ENCODE results near the gene ANGEL2. TPM values are rescaled to one million over a fixed set of nuclear protein-coding genes. Genes with fewer than 3 reads are reported as not detected.

Gene ANGEL2
- total RNA-seq, 1 donor from 2014 or later = 46.2 TPM

DNA sequence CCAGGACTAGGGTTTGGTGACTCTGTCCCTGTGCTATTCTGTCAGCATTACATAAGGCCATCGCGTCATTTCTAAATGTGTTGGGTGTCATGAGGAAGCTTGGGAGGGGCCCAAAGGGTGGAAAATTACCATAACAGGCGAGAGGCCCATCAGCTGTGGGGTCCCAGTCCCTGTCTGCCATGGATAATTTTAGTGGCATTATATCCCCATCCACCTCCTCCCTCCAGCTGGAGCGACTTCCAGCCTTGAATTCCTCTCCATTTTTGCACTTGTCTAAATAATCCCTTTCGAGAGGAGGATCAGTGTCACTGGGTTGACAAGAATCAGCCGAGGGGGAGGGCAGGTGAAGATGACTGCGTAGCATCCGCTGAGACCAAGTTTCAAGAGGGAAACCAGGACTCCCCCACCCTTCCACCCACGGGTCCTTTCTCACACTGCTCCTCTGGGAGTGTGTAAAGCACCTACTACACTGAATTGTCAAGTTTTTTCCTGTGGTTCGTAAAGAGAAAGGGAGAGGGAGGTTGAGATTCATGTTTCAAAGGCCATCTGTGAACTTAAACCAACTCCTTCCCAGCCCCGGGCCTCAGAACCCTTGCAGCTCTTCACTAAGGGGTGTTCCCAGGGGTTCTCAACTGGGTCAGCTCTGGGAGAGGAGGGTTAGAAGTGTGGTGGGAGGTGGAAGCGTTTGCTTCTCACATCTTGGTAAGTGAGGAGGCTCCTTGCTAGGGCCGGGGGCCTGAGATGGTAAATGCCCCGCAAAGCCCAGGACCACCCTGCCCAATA, 36.1 kb downstream of the ANGEL2 start:
- intact Hi-C loops (cut with micrococcal nuclease) = no loop called here
- Mint-ChIP-seq H3K4me3 (ENCODE audit: low read depth) (no peak overlapping the region), H3K27ac (no peak overlapping the region), H3K36me3 (ENCODE audit: low read depth) (no peaks in the 10 kb centered on the region), H3K9me3 (no peaks in the 10 kb centered on the region), H3K27me3 (ENCODE audit: low read depth) (no peaks in the 10 kb centered on the region), H3K4me1 (ENCODE audit: low read depth) (peaks cover 13% of the 10 kb centered on the region)
- no peak for DNase-seq (ENCODE audit: low spot score)

DNA sequence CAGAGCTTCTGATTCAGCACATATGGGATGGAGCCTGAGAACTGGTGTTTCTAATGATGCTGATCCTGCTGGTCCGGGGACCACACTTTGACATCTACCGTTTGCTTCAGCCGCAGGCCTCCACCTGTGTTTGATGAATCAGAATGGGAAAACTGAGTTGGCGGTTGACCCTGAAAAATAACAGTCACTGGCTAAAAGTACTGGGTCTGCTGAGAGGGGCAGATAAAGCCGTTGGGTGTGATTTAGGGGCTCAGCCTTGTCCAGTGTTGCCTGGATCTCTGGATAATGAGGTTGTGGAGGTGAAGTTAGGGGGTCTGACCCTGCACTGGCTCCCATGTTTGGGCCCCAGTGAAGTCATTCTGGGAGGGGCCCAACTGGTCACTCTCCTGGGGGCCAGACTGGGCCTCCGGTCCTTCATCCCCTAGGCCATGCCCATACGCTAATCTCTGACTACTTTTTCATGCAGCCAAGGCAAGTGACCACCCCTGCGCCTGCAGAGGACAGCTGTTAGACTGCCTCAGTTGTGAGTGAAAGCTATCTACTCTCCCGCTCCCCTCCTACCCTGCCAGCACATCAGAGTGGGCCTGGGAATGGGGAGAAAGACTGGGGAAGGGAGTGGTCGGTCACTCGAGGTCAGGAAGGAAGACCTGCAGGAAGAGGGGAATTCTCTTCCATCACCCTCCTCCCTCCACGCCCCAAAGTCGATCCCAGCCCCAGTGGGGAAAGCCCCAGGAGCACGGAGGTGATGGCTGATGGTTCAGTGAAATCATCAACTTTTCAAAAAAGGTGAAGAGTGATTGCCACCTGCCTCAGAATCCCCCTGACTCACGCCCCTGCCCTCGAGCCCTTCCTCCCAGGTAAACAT, 37.7 kb downstream of the ANGEL2 start:
- intact Hi-C loops (cut with micrococcal nuclease) = no loop called here
- no peaks in the 10 kb centered on the region for H3K27me3 Mint-ChIP-seq (ENCODE audit: low read depth)
- no peaks in the 10 kb centered on the region for H3K9me3 Mint-ChIP-seq
- DNase-seq (ENCODE audit: low spot score) = no peak
- no peak overlapping the region for H3K4me3 Mint-ChIP-seq (ENCODE audit: low read depth)
- H3K36me3 Mint-ChIP-seq (ENCODE audit: low read depth) = no peaks in the 10 kb centered on the region
- no peak overlapping the region for H3K27ac Mint-ChIP-seq
- peaks cover 13% of the 10 kb centered on the region for H3K4me1 Mint-ChIP-seq (ENCODE audit: low read depth)

DNA sequence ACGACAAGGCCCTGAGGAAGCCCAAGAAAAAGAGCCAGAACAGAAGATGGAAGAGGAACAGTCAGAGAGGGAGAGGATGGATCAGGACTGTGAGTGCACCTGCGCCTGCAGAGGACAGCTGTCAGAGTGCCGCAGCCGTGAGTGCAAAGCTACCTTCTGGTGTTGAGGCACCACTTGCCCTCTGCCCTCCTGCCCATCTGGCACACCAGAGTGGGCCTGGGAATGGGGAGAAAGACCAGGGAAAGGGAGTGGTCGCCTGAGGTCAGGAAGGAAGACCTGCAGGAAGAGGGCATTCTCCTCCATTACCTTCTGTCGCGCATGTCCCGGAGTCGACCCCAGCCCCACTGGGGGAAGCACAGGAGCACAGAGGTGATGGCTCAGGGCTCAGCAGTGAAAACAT, 39.1 kb downstream of the ANGEL2 start:
- DNase-seq (ENCODE audit: low spot score) = no peak
- no peak overlapping the region for H3K27ac Mint-ChIP-seq
- peaks cover 11% of the 10 kb centered on the region for H3K4me1 Mint-ChIP-seq (ENCODE audit: low read depth)
- H3K27me3 Mint-ChIP-seq (ENCODE audit: low read depth) = no peaks in the 10 kb centered on the region
- intact Hi-C loops (cut with micrococcal nuclease) = no loop called here
- H3K9me3 Mint-ChIP-seq = no peaks in the 10 kb centered on the region
- H3K36me3 Mint-ChIP-seq (ENCODE audit: low read depth) = no peaks in the 10 kb centered on the region
- no peak overlapping the region for H3K4me3 Mint-ChIP-seq (ENCODE audit: low read depth)

DNA sequence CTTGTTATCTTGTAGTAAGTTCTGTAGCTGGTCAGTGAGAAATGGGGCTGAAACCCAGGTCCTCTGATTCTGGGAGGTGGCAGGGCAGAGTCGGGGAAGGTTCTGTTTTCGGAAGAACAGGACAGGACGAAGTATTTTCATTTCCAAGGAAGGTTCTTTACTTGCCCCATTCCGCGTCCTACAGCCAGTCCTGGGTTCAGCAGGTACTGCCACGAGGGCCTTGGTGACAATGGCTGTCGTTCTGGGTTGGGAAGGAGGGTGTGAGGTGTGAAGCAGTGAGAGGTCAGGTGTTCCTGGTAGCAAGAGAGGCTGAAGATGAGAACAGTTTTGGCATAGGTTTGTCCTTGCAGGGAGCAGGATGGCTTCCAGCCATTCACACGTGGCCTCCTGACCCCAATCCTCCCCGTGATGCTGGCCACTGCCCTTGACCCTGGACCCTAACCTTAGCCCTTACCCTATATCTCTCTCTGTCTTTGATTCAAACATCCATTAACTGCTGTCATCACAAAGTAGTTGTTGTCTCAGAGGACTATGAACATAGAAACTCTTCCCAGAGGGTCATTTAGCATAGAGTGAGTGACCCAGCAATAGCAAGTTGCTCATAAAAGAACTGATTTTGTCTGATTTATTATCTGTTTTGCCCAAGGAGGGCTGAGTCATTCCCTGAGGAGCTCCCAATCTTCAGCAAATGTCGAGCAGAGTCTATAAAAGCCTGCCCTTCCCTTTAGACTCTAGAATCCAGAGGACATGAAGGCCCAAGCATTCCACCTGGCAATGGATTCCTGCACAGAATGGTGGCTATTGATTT, 40.4 kb downstream of the ANGEL2 start:
- no peak for DNase-seq (ENCODE audit: low spot score)
- Mint-ChIP-seq H3K4me3 (ENCODE audit: low read depth) (no peak overlapping the region), H3K27me3 (ENCODE audit: low read depth) (no peaks in the 10 kb centered on the region), H3K36me3 (ENCODE audit: low read depth) (no peaks in the 10 kb centered on the region), H3K9me3 (no peaks in the 10 kb centered on the region), H3K4me1 (ENCODE audit: low read depth) (peaks cover 9% of the 10 kb centered on the region), H3K27ac (no peak overlapping the region)
- intact Hi-C loops (cut with micrococcal nuclease) = no loop called here

DNA sequence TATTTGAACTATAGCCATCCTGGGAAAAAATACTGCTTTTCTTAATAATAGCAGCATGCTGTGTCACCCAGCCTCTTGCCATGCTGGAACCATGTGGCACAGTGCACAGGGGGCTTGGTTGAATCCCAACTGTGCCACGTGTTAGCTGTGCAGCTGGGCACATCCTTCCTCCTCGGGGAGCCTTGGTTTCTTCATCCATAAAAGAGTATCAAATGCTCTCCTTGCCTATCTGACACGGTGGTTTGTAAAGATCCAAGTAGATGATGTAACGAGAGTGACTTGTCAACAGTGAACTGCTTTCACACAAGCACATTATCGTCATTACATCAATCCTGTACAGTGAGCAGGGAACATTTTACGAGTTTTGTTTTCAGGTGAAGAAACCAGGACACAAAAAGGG, 41.0 kb downstream of the ANGEL2 start:
- no peak for DNase-seq (ENCODE audit: low spot score)
- Mint-ChIP-seq H3K4me1 (ENCODE audit: low read depth) (peaks cover 5% of the 10 kb centered on the region), H3K27me3 (ENCODE audit: low read depth) (peaks cover 5% of the 10 kb centered on the region), H3K4me3 (ENCODE audit: low read depth) (no peak overlapping the region), H3K36me3 (ENCODE audit: low read depth) (no peaks in the 10 kb centered on the region), H3K9me3 (no peaks in the 10 kb centered on the region), H3K27ac (no peak overlapping the region)
- intact Hi-C loops (cut with micrococcal nuclease) = no loop called here

DNA sequence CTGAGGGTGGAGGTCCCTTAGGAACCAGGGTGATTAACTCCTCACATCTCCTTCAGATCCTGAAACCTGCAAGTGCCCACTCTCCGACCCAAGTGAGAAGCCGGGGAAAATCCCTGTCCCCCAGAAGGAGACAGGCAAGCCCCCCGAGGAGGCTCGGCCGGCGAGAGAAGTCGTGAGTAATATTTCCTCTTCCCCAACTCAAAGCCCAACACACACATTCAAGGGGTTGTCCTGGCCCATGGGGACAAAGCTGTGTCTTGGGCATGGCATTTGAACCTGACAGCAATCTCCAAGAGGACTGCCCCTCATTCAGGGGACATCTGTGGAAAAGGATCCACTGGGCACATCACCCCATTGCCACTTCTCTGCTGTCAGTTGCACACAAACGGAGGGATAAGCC, 41.8 kb downstream of the ANGEL2 start:
- Mint-ChIP-seq H3K4me3 (ENCODE audit: low read depth) (no peak overlapping the region), H3K4me1 (ENCODE audit: low read depth) (peaks cover 2% of the 10 kb centered on the region), H3K27ac (no peak overlapping the region), H3K9me3 (no peaks in the 10 kb centered on the region), H3K36me3 (ENCODE audit: low read depth) (no peaks in the 10 kb centered on the region), H3K27me3 (ENCODE audit: low read depth) (peaks cover 6% of the 10 kb centered on the region)
- intact Hi-C loops (cut with micrococcal nuclease) = no loop called here
- no peak for DNase-seq (ENCODE audit: low spot score)

DNA sequence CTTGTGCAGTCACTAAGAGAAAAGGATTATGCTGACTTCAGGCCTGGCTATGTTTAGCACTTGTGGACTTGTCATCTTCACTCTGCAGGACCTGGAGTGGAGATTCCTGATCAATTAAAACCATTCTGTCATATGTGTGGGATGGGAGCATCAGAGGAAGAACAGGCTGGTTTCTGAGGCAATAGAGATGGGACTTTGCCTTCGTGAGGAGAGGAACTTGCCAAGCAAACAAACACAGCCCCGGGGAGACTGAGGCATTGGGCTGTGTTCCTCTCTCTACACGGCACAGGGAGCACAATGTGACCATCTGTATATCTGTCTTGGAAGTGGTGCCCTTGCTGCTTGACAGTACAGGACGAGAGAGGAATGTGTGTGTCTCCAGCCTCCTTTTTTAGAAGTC, 42.2 kb downstream of the ANGEL2 start:
- Mint-ChIP-seq H3K9me3 (no peaks in the 10 kb centered on the region), H3K27ac (no peak overlapping the region), H3K27me3 (ENCODE audit: low read depth) (peaks cover 6% of the 10 kb centered on the region), H3K36me3 (ENCODE audit: low read depth) (no peaks in the 10 kb centered on the region), H3K4me3 (ENCODE audit: low read depth) (no peak overlapping the region), H3K4me1 (ENCODE audit: low read depth) (no peaks in the 10 kb centered on the region)
- intact Hi-C loops (cut with micrococcal nuclease) = no loop called here
- no peak for DNase-seq (ENCODE audit: low spot score)

DNA sequence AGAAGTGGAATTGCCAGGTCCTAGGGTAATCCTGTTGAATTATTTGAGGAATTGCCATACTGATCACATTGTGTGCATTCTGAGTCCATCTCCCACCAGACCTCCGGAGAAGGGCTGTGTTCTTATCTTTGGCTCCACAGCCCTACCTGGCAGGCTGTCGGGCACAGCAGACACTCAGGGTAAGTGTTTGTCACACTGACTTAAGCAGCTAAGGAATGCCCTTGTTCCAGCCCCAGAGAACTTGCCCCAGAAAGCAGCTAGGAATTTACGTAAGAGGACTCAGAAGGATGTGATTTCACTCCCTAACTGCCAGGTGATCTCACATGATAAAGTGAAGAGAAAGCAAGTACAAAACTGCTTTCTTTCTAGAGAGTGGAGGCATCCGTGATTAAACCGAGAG, 44.4 kb downstream of the ANGEL2 start:
- Mint-ChIP-seq H3K27me3 (ENCODE audit: low read depth) (peaks cover 12% of the 10 kb centered on the region), H3K36me3 (ENCODE audit: low read depth) (no peaks in the 10 kb centered on the region), H3K9me3 (no peaks in the 10 kb centered on the region), H3K27ac (no peak overlapping the region), H3K4me3 (ENCODE audit: low read depth) (no peak overlapping the region), H3K4me1 (ENCODE audit: low read depth) (peaks cover 5% of the 10 kb centered on the region)
- DNase-seq (ENCODE audit: low spot score) = no peak
- intact Hi-C loops (cut with micrococcal nuclease) = no loop called here

DNA sequence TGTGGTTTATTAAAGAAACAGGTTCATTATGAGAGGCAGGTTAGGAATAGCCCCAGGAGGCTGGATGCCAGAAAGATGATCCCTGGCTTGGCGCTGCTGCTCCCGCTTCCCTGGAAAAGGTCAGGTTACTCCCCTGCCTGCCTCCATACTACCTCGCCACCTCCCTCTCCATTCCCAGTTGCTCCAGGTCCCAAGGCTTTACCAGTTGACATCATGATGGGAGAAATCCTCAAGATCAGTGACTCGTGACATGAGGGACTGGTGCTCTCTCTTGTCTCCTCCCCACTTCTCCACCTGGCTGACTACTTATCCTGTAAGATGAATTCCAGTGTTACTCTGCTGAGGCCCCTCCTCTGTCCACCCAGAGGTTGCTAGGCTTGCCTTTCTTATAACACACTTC, 45.6 kb downstream of the ANGEL2 start:
- H3K27ac Mint-ChIP-seq = no peak overlapping the region
- H3K4me3 Mint-ChIP-seq (ENCODE audit: low read depth) = no peak overlapping the region
- H3K4me1 Mint-ChIP-seq (ENCODE audit: low read depth) = peaks cover 5% of the 10 kb centered on the region
- DNase-seq (ENCODE audit: low spot score) = no peak
- H3K27me3 Mint-ChIP-seq (ENCODE audit: low read depth) = peaks cover 16% of the 10 kb centered on the region
- no peaks in the 10 kb centered on the region for H3K9me3 Mint-ChIP-seq
- H3K36me3 Mint-ChIP-seq (ENCODE audit: low read depth) = no peaks in the 10 kb centered on the region
- intact Hi-C loops (cut with micrococcal nuclease) = no loop called here

DNA sequence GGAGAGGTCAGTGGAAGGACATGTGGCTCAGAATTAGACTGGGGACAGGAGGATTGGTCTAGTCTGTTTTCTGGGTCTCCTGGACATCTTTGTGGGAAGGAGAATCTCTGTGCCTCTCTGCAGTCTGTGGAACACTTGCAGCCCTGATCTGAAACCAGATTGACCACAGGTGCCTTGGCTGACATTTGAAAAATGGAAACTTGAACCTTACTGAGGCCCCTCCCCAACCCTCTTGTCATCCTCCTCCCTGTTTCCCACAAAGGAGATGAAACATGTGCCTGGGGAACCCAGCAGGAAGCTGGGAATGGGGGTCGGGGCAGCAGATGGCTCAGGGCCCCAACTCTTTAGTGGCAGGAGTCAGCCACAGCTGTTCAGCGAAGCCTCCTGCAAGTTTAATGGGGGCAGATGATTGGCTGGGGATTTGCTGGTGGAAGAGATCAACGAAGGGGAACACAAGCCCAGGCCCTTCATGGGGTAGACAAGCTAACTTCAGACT, 47.3 kb downstream of the ANGEL2 start:
- Mint-ChIP-seq H3K27ac (no peak overlapping the region), H3K36me3 (ENCODE audit: low read depth) (no peaks in the 10 kb centered on the region), H3K9me3 (no peaks in the 10 kb centered on the region), H3K4me3 (ENCODE audit: low read depth) (no peak overlapping the region), H3K4me1 (ENCODE audit: low read depth) (peaks cover 5% of the 10 kb centered on the region), H3K27me3 (ENCODE audit: low read depth) (peaks cover 16% of the 10 kb centered on the region)
- DNase-seq (ENCODE audit: low spot score) = no peak
- intact Hi-C loops (cut with micrococcal nuclease) = no loop called here

DNA sequence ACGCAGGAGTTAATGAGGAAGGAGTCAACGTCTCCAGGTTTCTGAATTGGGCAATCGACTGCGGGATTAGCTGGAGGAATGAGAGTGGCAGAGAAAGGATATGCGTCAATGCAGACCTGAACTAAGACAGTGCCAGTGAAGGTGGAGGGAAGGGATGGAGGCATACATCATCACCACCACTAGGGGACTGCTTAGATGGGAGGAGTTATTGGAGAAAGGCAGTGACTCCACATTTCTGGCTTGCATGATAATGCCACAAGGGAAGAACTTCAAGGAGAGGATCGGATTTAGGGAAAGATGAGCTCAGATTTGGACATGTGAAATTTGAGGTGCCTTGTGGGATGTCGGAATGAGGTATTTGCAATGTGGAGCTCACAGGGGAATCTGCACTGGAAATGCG, 47.9 kb downstream of the ANGEL2 start:
- no peak overlapping the region for H3K4me3 Mint-ChIP-seq (ENCODE audit: low read depth)
- DNase-seq (ENCODE audit: low spot score) = no peak
- no peaks in the 10 kb centered on the region for H3K36me3 Mint-ChIP-seq (ENCODE audit: low read depth)
- peaks cover 5% of the 10 kb centered on the region for H3K4me1 Mint-ChIP-seq (ENCODE audit: low read depth)
- intact Hi-C loops (cut with micrococcal nuclease) = no loop called here
- H3K9me3 Mint-ChIP-seq = no peaks in the 10 kb centered on the region
- no peak overlapping the region for H3K27ac Mint-ChIP-seq
- H3K27me3 Mint-ChIP-seq (ENCODE audit: low read depth) = peaks cover 16% of the 10 kb centered on the region

DNA sequence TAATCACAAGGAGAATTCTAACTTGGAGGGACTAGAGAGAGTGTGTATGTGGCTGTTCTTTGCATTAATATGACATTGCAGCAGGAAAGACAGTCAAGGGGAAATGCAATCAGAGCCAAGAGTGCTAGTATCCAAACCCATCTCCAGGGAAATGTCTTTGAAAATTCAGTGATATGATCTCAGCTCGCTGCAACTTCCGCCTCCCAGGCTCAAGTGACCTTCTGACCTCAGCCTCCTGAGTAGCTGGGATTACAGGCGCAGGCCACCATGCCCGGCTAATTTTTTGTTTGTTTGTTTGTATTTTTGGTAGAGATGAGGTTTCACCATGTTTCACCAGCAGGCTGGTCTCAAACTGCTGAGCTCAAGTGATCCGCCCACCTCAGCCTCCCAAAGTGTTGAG, 49.1 kb downstream of the ANGEL2 start:
- H3K27me3 Mint-ChIP-seq (ENCODE audit: low read depth) = peaks cover 18% of the 10 kb centered on the region
- no peak overlapping the region for H3K27ac Mint-ChIP-seq
- peaks cover 5% of the 10 kb centered on the region for H3K4me1 Mint-ChIP-seq (ENCODE audit: low read depth)

More for the DNA sequence above, 49.1 kb downstream of the ANGEL2 start:
- intact Hi-C loops (cut with micrococcal nuclease) = no loop called here
- Mint-ChIP-seq H3K36me3 (ENCODE audit: low read depth) (no peaks in the 10 kb centered on the region), H3K4me3 (ENCODE audit: low read depth) (no peak overlapping the region), H3K9me3 (no peaks in the 10 kb centered on the region)
- no peak for DNase-seq (ENCODE audit: low spot score)

Data from activated T-helper 2 cell treated with anti-CD3 and anti-CD28 coated beads, Interferon-gamma antibody, Interleukin-2, Interleukin-4, amounts not matched to agents 10 μg/mL and 5 μg/mL and 100 μg/mL, durations not matched to agents 14 hours and 24 hours and 36 hours (primary cell).